K562 (cell line): Measurements from ENCODE around the gene VCAN.

Source experiments
- ARHGAP35 ChIP-seq: fragments of 450-650 bp; IDR thresholded peaks from 2 replicates; pipeline ENCODE4 v1.6.1; 2018; ENCODE audit not compliant: partially characterized antibody
- CTCF ChIP-seq, 3 experiments: IDR thresholded peaks in 2 of 3; conservative IDR thresholded peaks in 1 of 3; 2 replicates each; pipeline ENCODE4 v1.5.1; 2011 to 2012; ENCODE audit warnings: low read length in 3 of 3, mild to moderate bottlenecking in 3 of 3, control low read depth in 2 of 3, improper control_type of control experiment in 1 of 3, inconsistent platforms in 1 of 3, low read depth in 1 of 3, mixed read lengths in 1 of 3, moderate library complexity in 1 of 3; ENCODE audit not compliant: insufficient read depth in 2 of 3
- EGR1 ChIP-seq: fragments of 450-650 bp; conservative IDR thresholded peaks from 2 replicates; pipeline ENCODE4 v1.6.1; 2017; ENCODE audit warnings: mild to moderate bottlenecking
- EP300 ChIP-seq: IDR thresholded peaks from 2 replicates; pipeline ENCODE4 v1.6.1; 2012; ENCODE audit warnings: low read length, improper control_type of control experiment
- FOSL1 ChIP-seq: fragments of 200-800 bp; sonication (Bioruptor generic); conservative IDR thresholded peaks from 2 replicates; pipeline ENCODE4 v1.6.1; 2016; ENCODE audit warnings: missing genetic modification characterization, missing compliant biosample characterization
- FOXP1 ChIP-seq: sonication (generic); formaldehyde crosslinking; IDR thresholded peaks from 2 replicates; pipeline ENCODE4 v1.8.0; 2022; ENCODE audit warnings: mild to moderate bottlenecking, missing genetic modification reagents
- MECOM ChIP-seq: fragments of 250-450 bp; sonication (Bioruptor Pico); IDR thresholded peaks from 2 replicates; pipeline ENCODE4 v1.8.0; 2022; ENCODE audit warnings: inconsistent platforms
- PRDM10 ChIP-seq: fragments of 450-650 bp; IDR thresholded peaks from 2 replicates; pipeline ENCODE4 v1.6.1; 2018; ENCODE audit not compliant: partially characterized antibody
- ZBTB11 ChIP-seq, 3 experiments: fragments of 200-800 bp in 1 of 3; fragments of 250-450 bp in 1 of 3; fragments of 450-650 bp in 1 of 3; sonication (Bioruptor Pico) in 1 of 3; sonication (Bioruptor generic) in 1 of 3; formaldehyde crosslinking in 1 of 3; IDR thresholded peaks; 2 replicates each; pipeline versions ENCODE4 v1.6.1 to v1.8.0; 2016 to 2022; ENCODE audit warnings: mild to moderate bottlenecking in 2 of 3, missing genetic modification characterization in 2 of 3, missing compliant biosample characterization in 1 of 3, moderate library complexity in 1 of 3
- ZBTB8A ChIP-seq: fragments of 450-650 bp; IDR thresholded peaks from 2 replicates; pipeline ENCODE4 v1.6.1; 2018; ENCODE audit warnings: mild to moderate bottlenecking, moderate library complexity; ENCODE audit not compliant: partially characterized antibody
- ZNF444 ChIP-seq: fragments of 250-450 bp; sonication (Bioruptor Pico); IDR thresholded peaks from 2 replicates; pipeline ENCODE4 v1.4.0; 2020; ENCODE audit warnings: mild to moderate bottlenecking, moderate library complexity
- TF ChIP-seq, protein P1 (sequence below): IDR thresholded peaks from 2 replicates; pipeline ENCODE4 v1.6.1; 2016; ENCODE audit warnings: missing genetic modification characterization, missing compliant biosample characterization
- TF ChIP-seq, protein P2 (sequence below): fragments of 250-450 bp; sonication (Bioruptor Pico); IDR thresholded peaks from 2 replicates; pipeline ENCODE4 v1.4.0; 2020; ENCODE audit warnings: mild to moderate bottlenecking, moderate library complexity

- no peak for TF ChIP-seq CTCF (IDR thresholded peaks at IDR 0.05 in 2 of 3, conservative IDR thresholded peaks at IDR 0.05 in 1 of 3; ENCODE audit: insufficient read depth in 2 of 3, low read depth in 1 of 3, low read length in 3 of 3)
- TF ChIP-seq MECOM (CRISPR knock-in tag): no peak
- TF ChIP-seq, protein P1, sequence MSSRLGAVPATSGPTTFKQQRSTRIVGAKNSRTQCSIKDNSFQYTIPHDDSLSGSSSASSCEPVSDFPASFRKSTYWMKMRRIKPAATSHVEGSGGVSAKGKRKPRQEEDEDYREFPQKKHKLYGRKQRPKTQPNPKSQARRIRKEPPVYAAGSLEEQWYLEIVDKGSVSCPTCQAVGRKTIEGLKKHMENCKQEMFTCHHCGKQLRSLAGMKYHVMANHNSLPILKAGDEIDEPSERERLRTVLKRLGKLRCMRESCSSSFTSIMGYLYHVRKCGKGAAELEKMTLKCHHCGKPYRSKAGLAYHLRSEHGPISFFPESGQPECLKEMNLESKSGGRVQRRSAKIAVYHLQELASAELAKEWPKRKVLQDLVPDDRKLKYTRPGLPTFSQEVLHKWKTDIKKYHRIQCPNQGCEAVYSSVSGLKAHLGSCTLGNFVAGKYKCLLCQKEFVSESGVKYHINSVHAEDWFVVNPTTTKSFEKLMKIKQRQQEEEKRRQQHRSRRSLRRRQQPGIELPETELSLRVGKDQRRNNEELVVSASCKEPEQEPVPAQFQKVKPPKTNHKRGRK: no peak
- TF ChIP-seq FOXP1 (CRISPR knock-in tag): no peak
- no peak for TF ChIP-seq PRDM10
- TF ChIP-seq, protein P2, sequence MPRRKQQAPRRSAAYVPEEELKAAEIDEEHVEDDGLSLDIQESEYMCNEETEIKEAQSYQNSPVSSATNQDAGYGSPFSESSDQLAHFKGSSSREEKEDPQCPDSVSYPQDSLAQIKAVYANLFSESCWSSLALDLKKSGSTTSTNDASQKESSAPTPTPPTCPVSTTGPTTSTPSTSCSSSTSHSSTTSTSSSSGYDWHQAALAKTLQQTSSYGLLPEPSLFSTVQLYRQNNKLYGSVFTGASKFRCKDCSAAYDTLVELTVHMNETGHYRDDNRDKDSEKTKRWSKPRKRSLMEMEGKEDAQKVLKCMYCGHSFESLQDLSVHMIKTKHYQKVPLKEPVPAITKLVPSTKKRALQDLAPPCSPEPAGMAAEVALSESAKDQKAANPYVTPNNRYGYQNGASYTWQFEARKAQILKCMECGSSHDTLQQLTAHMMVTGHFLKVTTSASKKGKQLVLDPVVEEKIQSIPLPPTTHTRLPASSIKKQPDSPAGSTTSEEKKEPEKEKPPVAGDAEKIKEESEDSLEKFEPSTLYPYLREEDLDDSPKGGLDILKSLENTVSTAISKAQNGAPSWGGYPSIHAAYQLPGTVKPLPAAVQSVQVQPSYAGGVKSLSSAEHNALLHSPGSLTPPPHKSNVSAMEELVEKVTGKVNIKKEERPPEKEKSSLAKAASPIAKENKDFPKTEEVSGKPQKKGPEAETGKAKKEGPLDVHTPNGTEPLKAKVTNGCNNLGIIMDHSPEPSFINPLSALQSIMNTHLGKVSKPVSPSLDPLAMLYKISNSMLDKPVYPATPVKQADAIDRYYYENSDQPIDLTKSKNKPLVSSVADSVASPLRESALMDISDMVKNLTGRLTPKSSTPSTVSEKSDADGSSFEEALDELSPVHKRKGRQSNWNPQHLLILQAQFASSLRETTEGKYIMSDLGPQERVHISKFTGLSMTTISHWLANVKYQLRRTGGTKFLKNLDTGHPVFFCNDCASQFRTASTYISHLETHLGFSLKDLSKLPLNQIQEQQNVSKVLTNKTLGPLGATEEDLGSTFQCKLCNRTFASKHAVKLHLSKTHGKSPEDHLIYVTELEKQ (CRISPR knock-in tag): no peak
- TF ChIP-seq EP300: no peak
- TF ChIP-seq FOSL1: no peak
- no peak for TF ChIP-seq ARHGAP35
- no peak for TF ChIP-seq ZBTB11 (CRISPR knock-in tag; IDR thresholded peaks at IDR 0.05)
- TF ChIP-seq ZBTB8A: no peak
- no peak for TF ChIP-seq EGR1
- TF ChIP-seq ZNF444 (CRISPR knock-in tag): no peak
Observed at GRCh38 chr5:83503662-83504061, 32.1 kb downstream of the VCAN start.
